Measurements from ENCODE around the gene TNXB. TPM values are rescaled to one million over a fixed set of nuclear protein-coding genes. Genes with fewer than 3 reads are reported as not detected.
"Not testable (repeated sequence)": the region's sequence is repeated elsewhere in the genome, so short reads cannot be mapped to it uniquely, and the experiment has no call there.

TNXB gene
- total and polyA plus RNA-seq, 4 experiments from 2014 or later = 0.31 to 22.4 (median 16.5) TPM; not detected in 1

- H3K9me3 Mint-ChIP-seq; intact Hi-C loops (cut with micrococcal nuclease); POLR2A ChIA-PET (ENCODE audit: partially characterized antibody); H3K36me3 ChIP-seq (ENCODE audit: insufficient read depth, low read length); DNase-seq; CTCF ChIA-PET (ENCODE audit: partially characterized antibody); H3K4me1 ChIP-seq (ENCODE audit: insufficient read depth, low read length); H3K4me3 ChIP-seq (ENCODE audit: low read length in 2 of 2); H3K27me3 ChIP-seq (ENCODE audit: insufficient read depth, low read length); H3K27ac ChIP-seq (ENCODE audit: low read depth, low read length); H3K36me3 Mint-ChIP-seq; H3K9me3 ChIP-seq (ENCODE audit: control insufficient read depth in 1 of 2, low read length in 2 of 2); H3K4me3 Mint-ChIP-seq; H3K27ac Mint-ChIP-seq; H3K27me3 Mint-ChIP-seq: not testable (repeated sequence)
- peaks cover 6 to 10% (median 7%) of the 10 kb centered on the region in 4 donors for H3K4me1 Mint-ChIP-seq
These were observed 70.3 kb downstream of the TNXB start for GRCh38 chr6:32038878-32039277.

GRCh38 chr6:32037598-32038524, 71.3 kb downstream of the TNXB start, which contains the start of gene CYP21A2:
Gene CYP21A2 (plus strand): TSS chr6:32038415. CDS start chr6:32038423, 8 bp downstream.
- H3K27ac Mint-ChIP-seq = peak within 1 kb of the TSS; percentile 28 to 91 (median 79)
- H3K27me3 Mint-ChIP-seq; H3K36me3 Mint-ChIP-seq; CTCF ChIA-PET (ENCODE audit: partially characterized antibody); H3K4me1 ChIP-seq (ENCODE audit: insufficient read depth, low read length); intact Hi-C loops (cut with micrococcal nuclease); H3K27me3 ChIP-seq (ENCODE audit: insufficient read depth, low read length); H3K9me3 Mint-ChIP-seq; H3K27ac ChIP-seq (ENCODE audit: low read depth, low read length); H3K4me3 ChIP-seq (ENCODE audit: low read length in 2 of 2); H3K36me3 ChIP-seq (ENCODE audit: insufficient read depth, low read length); POLR2A ChIA-PET (ENCODE audit: partially characterized antibody); H3K9me3 ChIP-seq (ENCODE audit: control insufficient read depth in 1 of 2, low read length in 2 of 2): not testable (repeated sequence)
- DNase-seq = peak in 1 of 5 donors; percentile 4
- H3K4me1 Mint-ChIP-seq = peaks cover 6 to 10% (median 7%) of the 10 kb centered on the region in 4 donors
- peak within 1 kb of the TSS in 2 of 8 donors; percentile 53 to 58 for H3K4me3 Mint-ChIP-seq

GRCh38 chr6:32037136-32037535, 72.0 kb downstream of the TNXB start:
- H3K27me3 Mint-ChIP-seq; POLR2A ChIA-PET (ENCODE audit: partially characterized antibody); H3K27ac ChIP-seq (ENCODE audit: low read depth, low read length); H3K27me3 ChIP-seq (ENCODE audit: insufficient read depth, low read length); H3K36me3 ChIP-seq (ENCODE audit: insufficient read depth, low read length); H3K36me3 Mint-ChIP-seq; H3K4me3 Mint-ChIP-seq; intact Hi-C loops (cut with micrococcal nuclease); H3K9me3 ChIP-seq (ENCODE audit: control insufficient read depth in 1 of 2, low read length in 2 of 2); DNase-seq; H3K27ac Mint-ChIP-seq; CTCF ChIA-PET (ENCODE audit: partially characterized antibody); H3K4me3 ChIP-seq (ENCODE audit: low read length in 2 of 2); H3K9me3 Mint-ChIP-seq; H3K4me1 ChIP-seq (ENCODE audit: insufficient read depth, low read length): not testable (repeated sequence)
- peaks cover 6 to 10% (median 7%) of the 10 kb centered on the region in 4 donors for H3K4me1 Mint-ChIP-seq

GRCh38 chr6:32035283-32036013, 73.7 kb downstream of the TNXB start:
- DNase-seq; POLR2A ChIA-PET (ENCODE audit: partially characterized antibody); H3K36me3 Mint-ChIP-seq; H3K27ac ChIP-seq (ENCODE audit: low read depth, low read length); H3K4me3 ChIP-seq (ENCODE audit: low read length in 2 of 2); H3K4me3 Mint-ChIP-seq; intact Hi-C loops (cut with micrococcal nuclease); H3K27me3 Mint-ChIP-seq; H3K4me1 ChIP-seq (ENCODE audit: insufficient read depth, low read length); H3K27me3 ChIP-seq (ENCODE audit: insufficient read depth, low read length); H3K36me3 ChIP-seq (ENCODE audit: insufficient read depth, low read length); CTCF ChIA-PET (ENCODE audit: partially characterized antibody); H3K9me3 Mint-ChIP-seq; H3K9me3 ChIP-seq (ENCODE audit: control insufficient read depth in 1 of 2, low read length in 2 of 2); H3K27ac Mint-ChIP-seq: not testable (repeated sequence)
- peaks cover 6 to 10% (median 7%) of the 10 kb centered on the region in 4 donors for H3K4me1 Mint-ChIP-seq

GRCh38 chr6:32029553-32029952, 79.6 kb downstream of the TNXB start:
- H3K36me3 Mint-ChIP-seq, H3K4me1 Mint-ChIP-seq, DNase-seq: not testable (repeated sequence)

GRCh38 chr6:32028631-32029030, 80.5 kb downstream of the TNXB start:
- H3K27ac ChIP-seq (ENCODE audit: low read depth, low read length); H3K27me3 ChIP-seq (ENCODE audit: insufficient read depth, low read length); H3K27me3 Mint-ChIP-seq; POLR2A ChIA-PET (ENCODE audit: partially characterized antibody); DNase-seq; H3K4me1 Mint-ChIP-seq; CTCF ChIA-PET (ENCODE audit: partially characterized antibody); H3K9me3 Mint-ChIP-seq; H3K4me1 ChIP-seq (ENCODE audit: insufficient read depth, low read length); H3K36me3 ChIP-seq (ENCODE audit: insufficient read depth, low read length); H3K9me3 ChIP-seq (ENCODE audit: control insufficient read depth in 1 of 2, low read length in 2 of 2); H3K36me3 Mint-ChIP-seq; intact Hi-C loops (cut with micrococcal nuclease); H3K4me3 Mint-ChIP-seq; H3K27ac Mint-ChIP-seq; H3K4me3 ChIP-seq (ENCODE audit: low read length in 2 of 2): not testable (repeated sequence)

More at GRCh38 chr6:32029553-32029952, 79.6 kb downstream of the TNXB start:
- H3K9me3 ChIP-seq (ENCODE audit: control insufficient read depth in 1 of 2, low read length in 2 of 2); H3K4me3 Mint-ChIP-seq; intact Hi-C loops (cut with micrococcal nuclease); POLR2A ChIA-PET (ENCODE audit: partially characterized antibody); CTCF ChIA-PET (ENCODE audit: partially characterized antibody); H3K27me3 ChIP-seq (ENCODE audit: insufficient read depth, low read length); H3K4me1 ChIP-seq (ENCODE audit: insufficient read depth, low read length); H3K4me3 ChIP-seq (ENCODE audit: low read length in 2 of 2); H3K9me3 Mint-ChIP-seq; H3K27me3 Mint-ChIP-seq; H3K27ac Mint-ChIP-seq; H3K27ac ChIP-seq (ENCODE audit: low read depth, low read length); H3K36me3 ChIP-seq (ENCODE audit: insufficient read depth, low read length): not testable (repeated sequence)

GRCh38 chr6:32022100-32022499, 87.0 kb downstream of the TNXB start:
- not testable (repeated sequence) for H3K9me3 Mint-ChIP-seq, H3K4me1 Mint-ChIP-seq

More at GRCh38 chr6:32022100-32022499, 87.0 kb downstream of the TNXB start:
- H3K4me3 ChIP-seq (ENCODE audit: low read length in 2 of 2); H3K27me3 Mint-ChIP-seq; H3K27ac Mint-ChIP-seq; CTCF ChIA-PET (ENCODE audit: partially characterized antibody); H3K4me3 Mint-ChIP-seq; POLR2A ChIA-PET (ENCODE audit: partially characterized antibody); H3K4me1 ChIP-seq (ENCODE audit: insufficient read depth, low read length); intact Hi-C loops (cut with micrococcal nuclease); H3K27me3 ChIP-seq (ENCODE audit: insufficient read depth, low read length); H3K36me3 ChIP-seq (ENCODE audit: insufficient read depth, low read length); H3K9me3 ChIP-seq (ENCODE audit: control insufficient read depth in 1 of 2, low read length in 2 of 2); H3K36me3 Mint-ChIP-seq; DNase-seq; H3K27ac ChIP-seq (ENCODE audit: low read depth, low read length): not testable (repeated sequence)
